ENCODE results near the gene FBXO8. TPM values are rescaled to one million over a fixed set of nuclear protein-coding genes. Genes with fewer than 3 reads are reported as not detected.
"Not testable (repeated sequence)": the region's sequence is repeated elsewhere in the genome, so short reads cannot be mapped to it uniquely, and the experiment has no call there.

FBXO8 gene
- polyA plus RNA-seq, 1 of the 3 experiments (the other 2 are of a cell fraction), result 16.0 TPM

- Histone ChIP-seq H3K9ac (no peak overlapping the region), H3F3A (replicated peaks; ENCODE audit: insufficient read depth) (peaks cover 10% of the 10 kb centered on the region), H3K9me2 (no peaks in the 10 kb centered on the region; the same call in 1 of the 2 replicates), H3K27ac (ENCODE audit: low read depth in 2 of 2, low read length in 1 of 2) (peak overlapping the region in 1 of 2 experiments; percentile 98; a peak in 2 of 4 replicates), H3K36me3 (replicated peaks in 1 of 2; ENCODE audit: control insufficient read depth in 1 of 2, insufficient read depth in 2 of 2, low read length in 1 of 2) (peaks cover 5 to 18% of the 10 kb centered on the region in 2 experiments), H3K27me3 (ENCODE audit: insufficient read depth) (no peaks in the 10 kb centered on the region), H2AFZ (ENCODE audit: low read depth) (no peak overlapping the region), H3K4me3 (ENCODE audit: low read depth in 2 of 2, low read length in 1 of 2) (peak overlapping the region in 1 of 2 experiments; percentile 40; a peak in 3 of 4 replicates), H3K79me2 (ENCODE audit: insufficient read depth) (peaks cover 27% of the 10 kb centered on the region; the same call in 1 of the 2 replicates), H4K20me1 (ENCODE audit: insufficient read depth) (no peaks in the 10 kb centered on the region), H3K9me3 (no peaks in the 10 kb centered on the region), H3K4me1 (ENCODE audit: control insufficient read depth in 1 of 2, insufficient read depth in 2 of 2, low read depth in 1 of 2, low read length in 1 of 2) (peaks cover 20 to 23% of the 10 kb centered on the region in 2 experiments; a peak in 3 of 4 replicates), H3K4me2 (no peak overlapping the region)
- ChIA-PET POLR2A (interaction anchor here (0.7 to 1.8 kb wide), 12 partner anchors 46 to 756 kb away, joined by 3 to 14 read pairs (median 4); partner anchors contain the start of gene HAND2), CTCF (interaction anchor here (0.8 to 1.4 kb wide), 6 partner anchors 9 to 143 kb away, joined by 3 to 5 read pairs (median 3); no protein-coding TSS in a partner anchor)
- WGBS (ENCODE audit: low lambda C conversion rate), result 52% methylated on average over 6 of the region's 6 CpGs
- no peak for DNase-seq
- TF ChIP-seq MXI1 (IDR thresholded peaks at IDR 0.05; ENCODE audit: low read depth, low read length), result peak; percentile 68; the same call in 1 of the 2 replicates
- no peak for TF ChIP-seq RCOR1 (IDR thresholded peaks at IDR 0.05; ENCODE audit: low read length)
- TF ChIP-seq POLR2AphosphoS5 (IDR thresholded peaks at IDR 0.05; ENCODE audit: low read depth, low read length), result no peak
- no peak for TF ChIP-seq IRF3 (IDR thresholded peaks at IDR 0.05; ENCODE audit: low read depth, low read length)
- TF ChIP-seq NFIC (IDR thresholded peaks at IDR 0.05; ENCODE audit: borderline replicate concordance), result no peak
- TF ChIP-seq CTCF (IDR thresholded peaks at IDR 0.05), result no peak
Observed at GRCh38 chr4:174262624-174263444, 20.6 kb downstream of the FBXO8 start.

GRCh38 chr4:174261432-174261831 is 22.0 kb downstream of the FBXO8 start:
- POLR2A ChIA-PET, result interaction anchor here (1.5 to 2.5 kb wide), 3 partner anchors 126 to 755 kb away, joined by 3 to 10 read pairs (median 10); partner anchors contain the start of gene HAND2
- H4K20me1 ChIP-seq (ENCODE audit: insufficient read depth); DNase-seq; H3K9me3 ChIP-seq; H3K9me2 ChIP-seq; H3K27me3 ChIP-seq (ENCODE audit: insufficient read depth); H2AFZ ChIP-seq (ENCODE audit: low read depth); H3K9ac ChIP-seq: not testable (repeated sequence)
- CTCF ChIA-PET, result interaction anchor here (2.3 to 2.5 kb wide), 2 partner anchors 60 to 271 kb away, joined by 10 to 13 read pairs; no protein-coding TSS in a partner anchor
- Histone ChIP-seq H3K79me2 (ENCODE audit: insufficient read depth) (peaks cover 23% of the 10 kb centered on the region; the same call in 1 of the 2 replicates), H3K27ac (ENCODE audit: low read depth in 2 of 2, low read length in 1 of 2) (peak overlapping the region in 1 of 2 experiments; percentile 98; a peak in 3 of 4 replicates), H3K4me3 (ENCODE audit: low read depth in 2 of 2, low read length in 1 of 2) (peak overlapping the region in 1 of 2 experiments; percentile 33; a peak in 2 of 4 replicates), H3K36me3 (replicated peaks in 1 of 2; ENCODE audit: control insufficient read depth in 1 of 2, insufficient read depth in 2 of 2, low read length in 1 of 2) (peaks cover 5 to 21% of the 10 kb centered on the region in 2 experiments), H3K4me2 (peak overlapping the region; percentile 30), H3K4me1 (ENCODE audit: control insufficient read depth in 1 of 2, insufficient read depth in 2 of 2, low read depth in 1 of 2, low read length in 1 of 2) (peaks cover 26 to 32% of the 10 kb centered on the region in 2 experiments), H3F3A (replicated peaks; ENCODE audit: insufficient read depth) (peaks cover 12% of the 10 kb centered on the region)
- WGBS (ENCODE audit: low lambda C conversion rate), result 55% methylated on average over 1 of the region's 1 CpG
